Measurements from ENCODE around the gene EML2. TPM values are rescaled to one million over a fixed set of nuclear protein-coding genes. Genes with fewer than 3 reads are reported as not detected.

Gene EML2
- total and polyA plus RNA-seq, 7 donors: 6.2 to 31.1 (median 10.4) TPM

DNA sequence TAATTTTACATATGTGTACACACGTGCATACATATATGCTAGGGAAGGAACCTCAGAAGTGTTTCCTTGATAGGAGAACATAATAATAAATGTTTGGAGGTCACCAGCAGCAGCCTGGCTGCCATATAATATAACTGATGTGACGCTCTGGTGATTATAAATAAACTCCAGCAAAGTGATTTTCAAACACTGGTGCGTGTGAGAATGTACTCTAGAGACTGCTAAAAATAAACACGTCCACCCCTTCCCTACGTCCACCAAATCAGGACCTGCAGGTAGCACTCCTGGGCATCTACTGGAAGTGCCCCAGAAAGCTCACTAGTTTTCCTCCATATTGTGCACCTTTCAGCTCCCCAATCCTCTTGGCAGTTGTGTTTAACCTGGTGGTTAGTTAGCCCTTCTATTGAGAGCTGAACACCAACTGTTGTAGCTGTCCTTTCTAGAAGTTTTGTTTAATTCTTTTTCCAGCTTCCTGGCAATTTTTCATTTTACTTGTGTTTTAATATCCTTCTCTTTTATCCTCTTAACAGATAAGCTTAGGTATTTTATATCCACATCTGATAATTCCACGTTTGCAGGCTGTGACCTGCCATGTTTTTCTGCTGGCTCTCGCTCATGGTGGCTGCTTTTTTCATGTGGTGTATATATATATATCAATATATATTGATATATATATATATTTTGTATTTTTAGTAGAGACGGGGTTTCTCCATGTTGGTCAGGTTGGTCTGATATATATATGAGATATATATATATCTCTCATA lies 67.6 kb downstream of the EML2 start:
- Histone ChIP-seq H3K4me1 (peaks cover 57% of the 10 kb centered on the region), H3K27me3 (ENCODE audit: insufficient read depth in 3 of 3, low read length in 2 of 3) (no peaks in the 10 kb centered on the region), H3K36me3 (ENCODE audit: insufficient read depth in 1 of 2, low read depth in 1 of 2) (no peaks in the 10 kb centered on the region), H3K9me3 (peaks cover 4% of the 10 kb centered on the region), H3K4me3 (no peak overlapping the region), H3K27ac (peak overlapping the region; percentile 51)
- TF ChIP-seq, protein P1, sequence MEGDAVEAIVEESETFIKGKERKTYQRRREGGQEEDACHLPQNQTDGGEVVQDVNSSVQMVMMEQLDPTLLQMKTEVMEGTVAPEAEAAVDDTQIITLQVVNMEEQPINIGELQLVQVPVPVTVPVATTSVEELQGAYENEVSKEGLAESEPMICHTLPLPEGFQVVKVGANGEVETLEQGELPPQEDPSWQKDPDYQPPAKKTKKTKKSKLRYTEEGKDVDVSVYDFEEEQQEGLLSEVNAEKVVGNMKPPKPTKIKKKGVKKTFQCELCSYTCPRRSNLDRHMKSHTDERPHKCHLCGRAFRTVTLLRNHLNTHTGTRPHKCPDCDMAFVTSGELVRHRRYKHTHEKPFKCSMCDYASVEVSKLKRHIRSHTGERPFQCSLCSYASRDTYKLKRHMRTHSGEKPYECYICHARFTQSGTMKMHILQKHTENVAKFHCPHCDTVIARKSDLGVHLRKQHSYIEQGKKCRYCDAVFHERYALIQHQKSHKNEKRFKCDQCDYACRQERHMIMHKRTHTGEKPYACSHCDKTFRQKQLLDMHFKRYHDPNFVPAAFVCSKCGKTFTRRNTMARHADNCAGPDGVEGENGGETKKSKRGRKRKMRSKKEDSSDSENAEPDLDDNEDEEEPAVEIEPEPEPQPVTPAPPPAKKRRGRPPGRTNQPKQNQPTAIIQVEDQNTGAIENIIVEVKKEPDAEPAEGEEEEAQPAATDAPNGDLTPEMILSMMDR (IDR thresholded peaks at IDR 0.05): no peak
- WGBS, 3 donors: 46 to 55% (median 47%) methylated on average over 8 of the region's 8 CpGs
- ATAC-seq (peak in 3 of 4 donors; percentile 32 to 49 (median 43)), DNase-seq (no peak)
- intact Hi-C loops (cut with DNase I): no loop called here

DNA sequence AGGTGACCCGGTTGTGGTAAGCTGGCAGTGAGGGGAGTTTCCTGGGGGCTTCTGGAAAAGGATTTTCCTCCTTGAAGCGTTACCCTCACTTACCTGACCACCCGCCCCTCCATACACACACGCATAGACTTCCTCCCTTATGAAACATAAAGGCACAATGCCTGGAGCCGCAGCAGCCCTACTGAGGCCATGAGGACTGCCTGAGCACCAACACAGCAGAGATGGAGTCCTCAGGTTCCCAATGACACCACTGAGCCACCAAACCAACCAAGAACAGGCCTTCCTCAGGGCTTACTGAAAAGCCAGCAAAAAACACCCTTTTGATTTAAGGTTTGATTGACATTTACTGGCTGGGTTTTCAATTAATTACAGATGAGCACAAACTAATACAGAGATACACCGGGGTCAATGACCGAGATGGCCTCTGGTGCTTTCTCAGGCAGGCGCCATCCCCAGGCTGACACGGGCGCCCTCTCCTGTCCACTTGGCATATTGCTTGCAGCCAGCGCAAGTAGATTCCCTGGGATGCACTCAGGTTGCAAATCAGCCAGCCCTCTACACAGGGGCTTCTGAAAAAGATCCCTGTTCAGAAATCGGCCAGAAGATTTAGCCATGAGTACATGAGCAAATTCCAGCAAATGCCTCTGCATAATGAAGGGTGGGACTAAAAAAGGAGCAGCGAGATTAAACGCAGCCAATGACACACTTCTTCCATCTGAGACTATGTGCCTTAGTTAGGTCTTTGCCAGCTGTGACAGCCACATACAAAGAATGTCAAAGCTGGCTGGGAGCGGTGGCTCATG lies 69.4 kb downstream of the EML2 start:
- WGBS, 3 donors: 48 to 54% (median 50%) methylated on average over 15 of the region's 15 CpGs
- peak overlapping the region; percentile 2 for H3K4me3 ChIP-seq
- peaks cover 47% of the 10 kb centered on the region for H3K4me1 ChIP-seq
- no peaks in the 10 kb centered on the region for H3K27me3 ChIP-seq (ENCODE audit: insufficient read depth in 3 of 3, low read length in 2 of 3)
- TF ChIP-seq, protein P1 (IDR thresholded peaks at IDR 0.05): peak; percentile 77
- no peaks in the 10 kb centered on the region for H3K36me3 ChIP-seq (ENCODE audit: insufficient read depth in 1 of 2, low read depth in 1 of 2)
- ATAC-seq (peak; percentile 75 to 81 (median 78)), DNase-seq (peak; percentile 63 to 83)
- H3K9me3 ChIP-seq: peaks cover 4% of the 10 kb centered on the region
- H3K27ac ChIP-seq: peak overlapping the region; percentile 87
- intact Hi-C loops (cut with DNase I): loop anchor here in 1 of 2 donors (2.0 kb wide), 1 partner anchor 43 kb away; no protein-coding TSS in a partner anchor

DNA sequence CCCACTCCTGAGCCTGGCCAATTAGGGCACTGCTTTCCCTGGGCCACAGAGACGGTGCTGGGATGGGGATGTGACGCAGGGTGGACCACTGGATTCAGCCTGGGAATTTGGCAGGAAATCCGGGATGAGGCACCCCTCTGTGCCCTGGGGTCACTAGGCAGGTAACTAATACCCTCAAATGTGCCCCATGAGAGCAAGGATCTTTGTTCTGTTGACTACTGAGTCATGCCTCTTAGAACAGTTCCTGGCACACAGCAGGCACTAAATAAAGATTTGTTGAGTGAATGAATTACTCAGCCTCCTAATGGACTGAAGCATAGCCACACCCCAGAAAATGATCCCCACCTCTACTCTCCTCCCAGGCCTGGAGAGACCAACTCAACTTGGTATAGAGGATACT lies 70.5 kb downstream of the EML2 start:
- Histone ChIP-seq H3K27ac (peak overlapping the region; percentile 87), H3K27me3 (ENCODE audit: insufficient read depth in 3 of 3, low read length in 2 of 3) (no peaks in the 10 kb centered on the region), H3K4me1 (peaks cover 37% of the 10 kb centered on the region), H3K36me3 (ENCODE audit: insufficient read depth in 1 of 2, low read depth in 1 of 2) (no peaks in the 10 kb centered on the region), H3K9me3 (peaks cover 4% of the 10 kb centered on the region), H3K4me3 (no peak overlapping the region)
- TF ChIP-seq, protein P1 (IDR thresholded peaks at IDR 0.05): no peak
- WGBS, 3 donors: 31 to 66% (median 39%) methylated on average over 3 of the region's 3 CpGs
- peak; percentile 90 to 91 (median 91) for ATAC-seq
- no peak for DNase-seq
- intact Hi-C loops (cut with DNase I): loop anchor here in 1 of 2 donors (2.0 kb wide), 1 partner anchor 42 kb away; no protein-coding TSS in a partner anchor

DNA sequence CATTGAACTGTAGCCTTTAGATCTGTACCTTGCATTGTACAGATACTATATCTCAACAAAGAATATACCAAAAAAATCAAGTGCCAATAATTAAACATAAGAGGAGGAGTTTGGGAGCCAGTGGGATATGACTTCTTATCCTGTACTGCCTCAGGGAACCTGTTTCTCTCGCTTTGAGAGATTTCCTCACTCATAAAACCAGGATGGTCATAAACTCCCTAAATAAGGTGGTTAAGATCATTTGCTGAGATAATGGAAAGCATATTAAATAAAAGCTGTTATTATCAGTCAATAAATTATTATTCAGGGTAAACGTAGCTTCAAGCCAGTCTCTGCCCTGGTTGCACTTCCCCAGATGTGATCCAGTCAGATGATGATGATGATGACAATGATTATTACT lies 71.6 kb downstream of the EML2 start:
- ATAC-seq (no peak), DNase-seq (no peak)
- peaks cover 37% of the 10 kb centered on the region for H3K4me1 ChIP-seq
- TF ChIP-seq, protein P1 (IDR thresholded peaks at IDR 0.05): no peak
- no peaks in the 10 kb centered on the region for H3K36me3 ChIP-seq (ENCODE audit: insufficient read depth in 1 of 2, low read depth in 1 of 2)
- H3K4me3 ChIP-seq: no peak overlapping the region
- 74 to 90% (median 78%) methylated on average over 2 of the region's 2 CpGs for WGBS, 3 donors
- intact Hi-C loops (cut with DNase I): loop anchor here in 1 of 2 donors (2.0 kb wide), 1 partner anchor 41 kb away; no protein-coding TSS in a partner anchor
- H3K27ac ChIP-seq: peak overlapping the region; percentile 87
- no peaks in the 10 kb centered on the region for H3K27me3 ChIP-seq (ENCODE audit: insufficient read depth in 3 of 3, low read length in 2 of 3)
- H3K9me3 ChIP-seq: peaks cover 4% of the 10 kb centered on the region
